ENCODE data around the gene PGA4.
"Not testable (repeated sequence)": the region's sequence is repeated elsewhere in the genome, so short reads cannot be mapped to it uniquely, and the experiment has no call there.

PGA4 gene

DNA sequence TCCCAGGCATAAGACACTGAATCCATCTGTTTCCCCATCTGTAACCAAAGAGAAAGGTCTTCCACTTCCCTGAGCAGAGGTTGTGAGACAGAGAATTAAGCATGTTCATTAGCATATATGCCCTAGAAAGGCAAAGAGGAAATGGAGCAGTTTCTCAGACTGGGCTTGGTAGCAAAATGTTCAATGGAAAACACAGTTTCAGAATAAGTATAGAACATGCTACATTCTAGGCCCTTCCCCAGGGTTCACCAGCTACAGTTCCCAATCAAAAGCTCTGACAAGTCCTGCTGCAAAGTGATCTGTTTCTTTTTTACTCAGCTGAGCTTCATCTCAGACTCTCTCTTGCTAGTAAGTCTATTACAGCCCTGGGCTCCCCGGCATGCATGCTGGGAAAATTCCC, 30.2 kb downstream of the PGA4 start:
- not testable (repeated sequence) for DNase-seq

- DNase-seq = peak; percentile 71 to 76
Observed at GRCh38 chr11:61254403-61255025, 32.4 kb downstream of the PGA4 start.

DNA sequence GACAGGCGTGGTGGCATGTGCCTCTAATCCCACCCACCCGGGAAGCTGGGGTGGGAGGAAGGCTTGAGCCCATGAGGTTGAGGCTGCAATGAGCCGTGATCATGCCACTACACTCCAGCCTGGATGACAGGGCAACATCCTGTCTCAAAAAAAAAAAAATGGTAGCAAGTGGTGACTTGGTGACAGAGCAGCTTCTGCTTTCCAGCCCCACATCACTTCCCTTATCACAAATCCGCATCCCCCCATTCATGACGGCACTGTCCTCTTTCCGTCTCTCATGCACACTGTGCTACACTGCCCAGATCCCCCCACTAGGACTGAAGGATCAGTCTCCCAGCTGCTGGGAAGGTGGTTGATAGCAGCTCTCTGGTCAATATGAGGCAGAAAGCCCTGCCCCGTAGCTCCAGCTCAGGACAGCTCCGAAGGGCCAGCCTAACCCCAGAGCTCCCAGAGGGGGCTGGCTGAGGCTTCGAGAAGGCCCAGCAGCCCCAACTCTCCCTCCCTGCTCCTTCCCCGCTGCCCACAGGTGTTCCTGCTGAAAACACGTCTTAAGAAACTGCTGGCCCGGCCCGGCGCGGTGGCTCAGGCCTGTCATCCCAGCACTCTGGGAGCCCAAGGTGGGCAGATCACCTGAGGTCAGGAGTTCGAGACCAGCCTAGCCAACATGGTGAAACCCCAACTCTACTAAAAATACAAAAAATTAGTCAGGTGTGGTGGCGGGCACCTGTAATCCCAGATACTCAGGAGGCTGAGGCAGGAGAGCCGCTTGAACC, 34.7 kb downstream of the PGA4 start:
- DNase-seq = no peak

DNA sequence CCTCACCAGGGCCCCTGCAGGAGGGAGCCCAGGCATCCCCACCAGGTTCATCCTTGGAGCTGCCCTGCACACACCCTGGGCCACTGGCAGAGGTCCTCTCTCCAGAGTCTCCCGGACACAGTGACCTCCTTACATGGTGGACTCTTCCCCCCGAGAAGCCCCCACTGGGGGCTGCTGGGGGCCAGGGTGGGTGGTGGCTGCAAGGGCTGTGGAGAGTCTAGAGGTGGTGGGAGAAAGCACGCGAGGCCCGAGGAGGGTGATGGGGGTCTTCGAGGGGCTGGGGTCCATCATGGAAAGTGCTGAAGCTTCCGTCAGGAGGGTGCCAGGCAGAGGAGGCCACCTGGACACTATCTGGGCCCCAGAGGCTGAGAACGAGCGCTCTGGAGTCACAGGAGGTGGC, 36.4 kb downstream of the PGA4 start:
- no peak for DNase-seq

DNA sequence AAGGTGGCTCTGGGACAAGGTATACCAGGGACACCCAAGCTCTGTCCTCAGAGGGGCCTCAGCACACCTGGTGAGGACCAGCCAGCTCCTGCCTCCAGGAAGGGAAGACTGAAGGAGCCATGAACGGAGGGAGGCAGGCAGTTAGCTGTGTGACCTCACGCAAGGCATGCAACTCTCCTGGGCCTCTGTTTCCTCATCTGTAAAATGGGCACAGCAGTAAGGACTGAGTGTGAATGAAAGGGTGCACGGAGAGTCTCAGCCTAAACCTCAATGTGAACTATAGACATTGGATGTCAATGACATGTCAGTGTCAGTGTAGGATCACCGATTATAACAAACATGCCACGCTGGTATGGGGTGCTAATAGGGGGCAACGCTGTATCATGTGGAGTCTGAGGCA, 37.2 kb downstream of the PGA4 start:
- no peak for DNase-seq

GRCh38 chr11:61264371-61264770, 42.2 kb downstream of the PGA4 start:
- no peak for DNase-seq

- DNase-seq = no peak
Observed at GRCh38 chr11:61264795-61265194, 42.6 kb downstream of the PGA4 start.

DNA sequence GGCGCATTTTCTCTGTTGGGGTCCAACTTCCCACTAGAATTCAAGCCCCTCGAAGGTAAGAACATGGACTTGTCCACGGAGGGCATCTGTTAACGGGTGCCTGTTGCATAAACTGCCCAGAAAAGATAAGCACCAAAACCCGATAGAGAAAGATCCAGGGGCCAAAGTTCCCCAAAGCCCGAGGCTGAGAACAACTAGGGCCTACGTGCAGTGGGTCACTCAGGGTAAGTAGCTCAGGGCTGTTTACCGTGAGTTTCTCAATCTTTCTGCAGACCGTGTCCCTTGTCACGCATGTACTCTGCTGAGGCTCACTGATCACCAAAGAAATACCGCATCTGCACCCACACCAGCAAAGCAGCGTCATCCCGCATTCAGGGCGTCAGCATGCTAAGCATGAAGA, 43.2 kb downstream of the PGA4 start:
- no peak for DNase-seq

- no peak for DNase-seq
Observed at GRCh38 chr11:61266602-61267001, 44.5 kb downstream of the PGA4 start.

DNA sequence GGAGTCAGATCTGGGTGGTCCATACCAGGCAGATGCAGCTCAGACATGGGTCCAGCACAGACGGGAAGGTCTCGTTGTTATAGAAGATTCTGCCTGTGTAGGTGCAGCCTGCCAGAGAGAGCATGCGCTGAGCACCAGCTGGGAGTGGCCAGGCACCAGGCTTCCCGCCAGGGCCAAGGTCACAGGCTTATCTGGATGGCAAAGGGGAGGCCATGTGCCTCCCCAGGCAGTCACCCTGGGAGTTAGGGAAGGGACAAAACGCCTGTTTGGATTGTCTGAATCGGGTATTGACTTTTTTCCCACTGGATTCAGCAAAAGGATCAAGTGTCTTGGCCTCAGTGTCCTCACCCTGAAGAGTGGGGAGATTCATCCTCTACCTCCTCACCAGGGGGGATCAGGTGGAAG, 45.3 kb downstream of the PGA4 start:
- no peak for DNase-seq

DNA sequence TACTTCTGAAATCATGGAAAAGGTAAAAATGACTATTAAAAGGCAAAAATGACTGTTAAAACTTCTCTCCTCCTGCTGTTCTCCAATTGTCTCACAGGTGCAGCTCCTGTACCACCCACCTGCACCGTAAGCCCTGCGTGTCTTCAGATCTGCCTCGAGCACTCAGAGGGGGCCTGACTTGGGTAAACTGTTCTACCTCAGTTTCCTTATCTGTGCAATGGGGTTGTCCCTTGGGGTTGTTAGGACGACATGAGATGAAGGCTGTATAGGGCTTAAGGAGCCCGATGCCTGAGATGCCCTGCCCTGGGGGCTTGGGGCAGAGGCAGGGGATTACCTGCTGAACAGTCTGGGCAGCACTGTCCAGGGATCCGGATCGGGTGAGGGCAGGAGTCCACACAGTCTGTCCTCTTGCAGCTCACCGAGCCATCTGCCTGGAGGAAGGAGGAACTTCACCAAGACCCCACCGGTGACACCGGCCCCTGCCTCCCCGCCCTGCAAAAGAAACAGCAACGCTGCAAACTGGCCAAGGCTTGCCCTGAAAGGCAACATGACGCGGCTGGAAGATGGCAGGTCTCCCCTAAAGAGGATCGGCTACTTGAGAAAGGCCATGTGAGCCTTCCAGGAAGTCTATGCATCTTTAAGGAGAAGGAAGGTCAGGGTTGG, 46.6 kb downstream of the PGA4 start:
- no peak for DNase-seq

GRCh38 chr11:61270354-61271076, 48.4 kb downstream of the PGA4 start:
- DNase-seq = no peak

GRCh38 chr11:61272731-61273130, 50.6 kb downstream of the PGA4 start:
- no peak for DNase-seq

DNA sequence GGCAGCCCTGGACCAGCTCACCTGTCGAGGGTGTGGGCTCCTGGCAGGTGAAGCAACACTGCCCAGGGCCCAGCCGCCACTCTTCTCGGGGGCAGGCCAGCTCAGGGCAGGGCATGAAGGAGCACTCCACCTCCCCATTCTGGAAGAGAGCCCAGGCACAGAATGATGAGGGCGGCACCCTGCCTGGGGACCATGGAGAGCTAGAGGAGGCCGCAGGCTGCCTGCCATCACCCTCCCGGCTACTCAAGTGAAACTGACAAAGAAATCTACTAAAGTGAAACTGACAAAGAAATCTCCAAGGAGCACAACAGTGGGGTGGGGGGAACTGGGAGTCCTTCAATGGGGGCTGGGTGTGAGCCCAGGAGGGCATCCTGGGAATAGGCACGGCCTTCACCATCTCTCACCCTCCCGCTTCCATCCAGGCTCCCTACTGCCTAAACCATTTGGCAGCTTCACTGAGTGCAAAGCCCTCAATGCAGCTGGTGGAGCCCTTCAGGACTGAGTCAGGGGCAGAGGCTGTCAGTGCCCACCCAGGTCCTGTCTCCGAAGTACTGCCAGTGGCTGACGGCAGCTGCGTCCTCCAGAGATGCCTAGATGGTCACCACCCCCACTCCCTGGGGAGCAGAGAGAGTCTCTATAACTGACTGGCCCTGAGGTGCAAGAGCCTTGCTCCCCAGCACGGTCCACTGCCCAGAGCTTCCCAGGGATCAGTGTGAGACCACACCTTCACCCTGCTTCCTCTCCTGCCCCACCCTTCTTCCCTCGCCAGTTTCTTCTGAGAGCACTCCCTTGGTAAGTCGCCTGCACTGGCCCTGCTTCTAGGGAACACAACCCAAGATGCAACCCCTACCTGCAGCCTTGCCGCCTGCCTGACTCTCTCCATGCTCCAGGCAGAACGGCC, 51.3 kb downstream of the PGA4 start:
- DNase-seq = no peak

DNA sequence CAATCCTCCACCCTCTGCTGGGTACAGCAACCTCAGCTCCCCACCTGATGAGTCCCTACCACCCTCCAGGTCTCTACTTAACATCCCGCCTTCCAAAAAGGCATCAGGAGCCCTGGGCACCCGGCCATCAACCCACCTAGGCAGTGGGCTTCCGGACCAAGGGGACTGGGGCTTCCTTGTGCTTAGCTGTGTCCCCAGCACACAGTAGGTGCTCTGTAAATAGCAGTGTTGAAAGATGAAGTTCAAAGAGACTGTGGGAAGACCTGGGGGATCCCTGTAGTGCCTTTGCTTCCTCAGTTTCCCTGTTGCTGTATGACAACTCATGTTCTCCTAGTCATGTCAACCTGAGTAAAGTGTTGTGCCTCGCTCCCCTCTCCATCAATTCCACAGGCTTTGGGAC, 51.9 kb downstream of the PGA4 start:
- no peak for DNase-seq

- no peak for DNase-seq
Observed at GRCh38 chr11:61275191-61275590, 53.0 kb downstream of the PGA4 start.

- no peak for DNase-seq
Observed at GRCh38 chr11:61277186-61278000, 55.2 kb downstream of the PGA4 start.

DNA sequence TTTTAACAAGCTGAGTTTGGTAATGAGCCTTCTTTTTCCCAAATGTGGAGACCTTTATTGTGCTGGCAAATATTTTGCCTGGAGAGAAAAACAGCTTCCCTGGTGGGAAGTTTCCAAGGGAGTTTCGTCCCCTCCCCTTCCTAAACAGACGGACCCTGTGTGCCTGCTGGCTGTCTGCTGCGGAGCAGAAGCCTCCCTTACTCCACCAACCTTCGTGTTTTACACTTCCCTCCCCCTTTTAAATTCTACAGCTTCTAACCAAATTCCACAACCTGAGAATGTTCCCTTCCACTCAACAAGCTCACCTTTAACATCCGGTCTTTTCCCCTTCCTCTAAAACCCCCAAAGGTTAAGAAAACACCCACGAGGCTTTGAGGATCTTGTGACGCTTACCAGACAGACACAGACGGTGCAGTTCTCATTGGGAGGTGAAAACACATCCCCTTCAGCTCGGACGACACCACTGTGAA, 55.9 kb downstream of the PGA4 start:
- DNase-seq = no peak

- no peak for DNase-seq
Observed at GRCh38 chr11:61279934-61280659, 58.0 kb downstream of the PGA4 start.

- DNase-seq = no peak
Observed at GRCh38 chr11:61280883-61281580, 58.9 kb downstream of the PGA4 start.
